Right ventricle myocardium superior (tissue), 1 donor: ENCODE data around the gene PPHLN1. TPM values are rescaled to one million over a fixed set of nuclear protein-coding genes. Genes with fewer than 3 reads are reported as not detected.

Experiments used
- microRNA-seq: library from miRNA; unstranded; fragments of <30 nt; microRNA quantifications from one replicate; pipeline ENCODE4 v1.2.0, GENCODE V29; 2020
- total RNA-seq: library from RNA; stranded (reverse); fragmentation: NEBNext Ultra II Directional; extraction: Animal tissue kit (Norgen Biotek cat#: 25700); gene quantifications from one replicate; pipeline ENCODE4 v1.2.1, GENCODE V29; 2021
- donor health status: DM: no; HTN: yes; CAD: no; lungs with severe emphysema.

PPHLN1 gene
- total RNA-seq, 1 donor from 2014 or later, result 23.3 TPM

Small RNAs within 50 kb of the gene (microRNA-seq; reads per million reads assigned to microRNA genes)
- not detected for gene MIR7851

Other genes with a start within 250 kb of the PPHLN1 start
- gene GXYLT1, start 181.3 kb upstream of the PPHLN1 start, total RNA-seq, result 4.3 TPM
- 75.8 TPM for gene YAF2, start 87.9 kb upstream of the PPHLN1 start, total RNA-seq
- gene ZCRB1, start 73 bp upstream of the PPHLN1 start, total RNA-seq, result 59.0 TPM